WI38 (cell line): ENCODE data around the gene EDN2.

Experiments used
- H3K4me3 ChIP-seq: 2 replicates; pipeline ENCODE4 v1.5.1; 2011; ENCODE audit warnings: low read depth, mild to moderate bottlenecking, control low read depth, low read length
- TF ChIP-seq, protein P1 (sequence below): IDR thresholded peaks from 2 replicates; pipeline ENCODE4 v1.5.1; 2012; ENCODE audit warnings: low read depth, mild to moderate bottlenecking, control low read depth, low read length

The EDN2 gene

DNA sequence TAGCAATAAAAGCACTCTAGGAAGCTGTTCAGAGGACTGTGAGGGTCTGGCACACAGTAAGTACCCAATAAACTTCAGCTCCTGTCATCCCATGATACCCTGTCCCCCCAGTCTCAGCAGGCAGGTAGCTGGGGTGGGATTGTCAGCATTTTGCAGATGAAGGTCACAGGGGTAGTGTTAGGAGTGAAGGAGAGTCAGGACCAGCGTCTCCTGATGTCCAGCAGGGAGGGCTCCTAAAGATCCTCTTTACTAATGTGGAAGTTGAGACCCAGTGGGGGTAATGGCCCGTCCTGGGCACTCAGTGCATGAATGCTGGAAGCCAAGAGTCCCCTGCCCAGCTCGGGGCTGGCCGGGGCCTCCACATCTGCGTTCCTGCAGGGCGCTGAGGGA, 31.3 kb upstream of the EDN2 start:
- TF ChIP-seq, protein P1, sequence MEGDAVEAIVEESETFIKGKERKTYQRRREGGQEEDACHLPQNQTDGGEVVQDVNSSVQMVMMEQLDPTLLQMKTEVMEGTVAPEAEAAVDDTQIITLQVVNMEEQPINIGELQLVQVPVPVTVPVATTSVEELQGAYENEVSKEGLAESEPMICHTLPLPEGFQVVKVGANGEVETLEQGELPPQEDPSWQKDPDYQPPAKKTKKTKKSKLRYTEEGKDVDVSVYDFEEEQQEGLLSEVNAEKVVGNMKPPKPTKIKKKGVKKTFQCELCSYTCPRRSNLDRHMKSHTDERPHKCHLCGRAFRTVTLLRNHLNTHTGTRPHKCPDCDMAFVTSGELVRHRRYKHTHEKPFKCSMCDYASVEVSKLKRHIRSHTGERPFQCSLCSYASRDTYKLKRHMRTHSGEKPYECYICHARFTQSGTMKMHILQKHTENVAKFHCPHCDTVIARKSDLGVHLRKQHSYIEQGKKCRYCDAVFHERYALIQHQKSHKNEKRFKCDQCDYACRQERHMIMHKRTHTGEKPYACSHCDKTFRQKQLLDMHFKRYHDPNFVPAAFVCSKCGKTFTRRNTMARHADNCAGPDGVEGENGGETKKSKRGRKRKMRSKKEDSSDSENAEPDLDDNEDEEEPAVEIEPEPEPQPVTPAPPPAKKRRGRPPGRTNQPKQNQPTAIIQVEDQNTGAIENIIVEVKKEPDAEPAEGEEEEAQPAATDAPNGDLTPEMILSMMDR: no peak
- H3K4me3 ChIP-seq: no peak overlapping the region

DNA sequence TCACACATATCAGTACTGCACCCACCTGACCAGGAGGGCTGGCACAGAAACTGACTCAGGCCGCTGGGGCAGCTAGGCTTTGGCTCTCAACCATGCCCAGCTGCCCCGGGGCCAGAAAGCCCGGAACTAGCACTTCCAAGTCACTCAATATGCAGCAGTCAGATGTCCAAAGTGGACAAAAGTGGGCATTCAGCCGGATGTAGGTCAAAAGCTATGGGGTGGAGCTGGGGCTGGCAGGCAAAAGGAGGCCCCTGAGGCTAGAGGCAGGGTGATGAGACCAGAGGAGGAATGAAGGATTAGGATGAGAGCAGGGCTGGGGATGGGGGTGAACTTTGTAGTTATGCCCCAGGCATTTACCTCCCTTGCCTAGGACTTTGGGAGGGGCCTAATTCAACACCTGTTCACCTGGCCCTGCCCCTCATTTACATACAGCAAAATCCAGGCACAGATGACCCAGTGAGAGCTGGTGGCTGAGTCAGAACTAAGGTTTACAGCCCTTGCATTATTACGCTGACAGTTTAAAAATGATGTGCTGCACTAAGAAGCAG, 30.7 kb upstream of the EDN2 start:
- TF ChIP-seq, protein P1: no peak
- H3K4me3 ChIP-seq: no peak overlapping the region

DNA sequence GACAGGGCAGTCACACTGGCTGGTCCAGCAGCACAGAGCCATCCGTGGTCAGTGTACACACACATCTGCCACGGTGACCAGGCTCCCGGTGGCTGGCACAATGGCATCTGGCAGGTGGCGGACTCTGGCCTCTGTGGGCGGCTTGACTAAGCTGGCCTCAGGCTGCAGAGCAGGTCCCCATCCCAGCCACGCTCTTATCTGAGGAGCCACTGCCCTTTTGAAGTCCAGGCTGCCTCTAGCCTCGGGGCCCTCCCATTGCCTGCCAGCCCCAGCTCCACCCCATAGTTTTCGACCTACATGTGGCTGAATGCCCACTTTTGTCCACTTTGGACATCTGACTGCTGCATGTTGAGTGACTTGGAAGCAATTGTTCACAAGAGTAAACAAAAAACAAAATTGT, 29.9 kb upstream of the EDN2 start:
- TF ChIP-seq, protein P1: no peak
- no peak overlapping the region for H3K4me3 ChIP-seq

DNA sequence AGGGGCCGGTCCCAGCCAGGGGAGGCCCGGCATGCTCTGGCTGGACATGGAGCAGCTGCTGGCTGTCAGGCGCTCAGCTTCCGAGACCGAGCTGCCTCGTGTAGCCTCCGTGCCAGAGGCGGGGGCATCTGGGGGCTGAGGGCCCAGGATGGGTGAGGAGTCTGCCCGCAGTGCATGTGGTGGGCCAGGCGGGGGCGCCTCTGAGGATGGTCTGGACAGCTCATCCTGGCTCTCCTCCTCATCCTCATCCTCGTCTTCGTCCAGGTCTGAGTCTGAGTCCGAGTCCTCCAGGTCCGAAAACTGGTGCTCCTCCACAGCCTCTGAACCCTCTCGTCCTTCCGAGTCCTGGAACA, 28.9 kb upstream of the EDN2 start:
- TF ChIP-seq, protein P1: 0 out of 2 replicates have a peak, but pooled peaks have one; percentile 7
- no peak overlapping the region for H3K4me3 ChIP-seq

DNA sequence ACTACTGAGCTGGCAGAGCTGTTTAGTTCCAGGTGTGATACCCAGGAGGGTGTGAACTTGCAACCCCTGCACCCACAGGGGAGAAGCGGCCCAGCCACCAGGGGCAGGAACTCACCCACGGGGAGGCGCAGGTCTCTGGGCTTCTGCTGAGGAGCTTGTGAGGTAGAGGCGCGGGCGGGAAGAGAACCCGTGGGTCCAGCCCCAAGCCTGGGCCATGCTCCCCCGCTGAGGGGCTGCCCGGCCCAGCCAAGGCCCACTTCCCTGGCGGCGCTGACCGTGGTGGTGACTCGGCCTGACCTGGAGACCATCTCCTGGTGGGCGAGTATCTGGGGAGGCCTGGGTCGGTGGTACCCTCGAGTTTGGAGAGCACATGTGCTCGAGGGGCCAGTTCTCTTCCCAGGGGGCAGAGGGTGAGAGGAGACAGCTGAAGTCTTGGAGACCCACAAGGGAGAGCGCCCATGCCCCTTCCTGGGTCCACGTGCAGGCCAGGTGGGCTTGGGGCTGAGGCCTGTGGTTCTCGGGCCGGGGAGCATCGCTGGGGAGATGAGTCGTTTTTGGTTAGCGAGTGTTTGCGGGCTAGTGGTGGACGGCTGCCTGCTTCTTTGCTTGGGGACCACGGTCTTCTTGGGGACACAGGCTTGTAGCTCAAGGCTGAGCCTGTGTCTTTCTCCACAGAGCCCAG, 28.4 kb upstream of the EDN2 start:
- H3K4me3 ChIP-seq: no peak overlapping the region
- TF ChIP-seq, protein P1: no peak

DNA sequence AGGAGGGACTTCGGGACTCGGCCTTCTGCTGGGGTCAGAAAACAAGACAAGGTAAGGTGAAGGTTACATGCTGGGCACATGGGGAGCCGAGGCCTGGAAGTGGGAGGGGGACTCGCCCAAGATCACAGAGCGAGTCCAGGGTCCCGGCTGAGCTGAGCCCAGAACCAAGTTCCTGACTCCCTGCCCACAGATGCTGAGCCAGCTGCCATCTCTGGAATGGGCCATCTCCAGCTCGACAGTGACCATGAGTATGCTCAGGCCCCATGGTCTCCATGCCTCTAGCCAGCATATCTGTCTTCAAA, 26.7 kb upstream of the EDN2 start:
- TF ChIP-seq, protein P1: no peak
- H3K4me3 ChIP-seq: no peak overlapping the region

DNA sequence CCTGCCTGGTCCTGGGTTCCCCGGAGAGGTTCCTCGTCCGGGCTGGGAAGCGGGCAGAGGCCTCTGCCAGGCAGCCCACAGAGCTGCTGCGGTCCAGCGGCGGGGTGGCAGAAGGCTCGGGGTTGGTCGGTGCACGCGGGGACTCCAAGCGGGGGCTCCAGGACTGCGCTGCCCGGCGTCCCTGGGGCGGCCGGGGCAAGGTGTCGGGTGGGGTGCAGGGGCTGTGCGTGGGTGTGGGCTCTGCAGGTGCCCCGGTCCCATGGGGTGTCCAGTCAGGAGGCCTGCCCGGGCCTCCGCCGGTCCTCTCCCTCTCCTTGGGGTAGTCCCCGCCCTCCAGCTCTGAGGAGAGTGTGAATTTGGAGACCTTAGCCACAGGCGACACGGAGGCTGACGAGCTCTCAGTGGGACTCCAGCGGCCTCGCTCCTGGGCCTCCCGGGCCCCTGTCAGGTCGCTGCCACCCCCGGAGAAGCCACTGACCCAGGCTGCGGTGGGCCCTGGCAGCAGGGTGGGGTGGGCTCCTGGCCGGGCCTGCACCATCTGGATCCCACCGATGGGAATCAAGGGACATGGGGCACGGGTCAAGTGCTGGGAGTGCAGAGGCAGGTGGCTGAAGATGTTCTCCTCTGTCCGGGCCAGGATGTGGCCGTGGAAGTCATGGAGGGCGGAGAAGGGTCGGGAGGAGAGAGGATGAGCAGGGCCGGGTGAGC, 26.2 kb upstream of the EDN2 start:
- H3K4me3 ChIP-seq: no peak overlapping the region
- TF ChIP-seq, protein P1: no peak
